Spinal cord (tissue), 4 donors: ENCODE measurements around the gene PRLH. TPM values are rescaled to one million over a fixed set of nuclear protein-coding genes. Genes with fewer than 3 reads are reported as not detected.

Experiments
- polyA plus RNA-seq, 2 donors: library from polyadenylated mRNA; unstranded; fragments of 120-200 nt; gene quantifications; one replicate each; pipeline ENCODE4 v1.2.1, GENCODE V29; 2013; ENCODE audit not compliant: insufficient read length in 2 of 2
- small RNA-seq: library from RNA; depleted of rRNA; stranded (forward); fragments of <200 nt; gene quantifications from one replicate; pipeline ENCODE3, GENCODE V24; 2014; ENCODE audit warnings: low replicate concordance
- total RNA-seq, 2 donors: library from RNA; depleted of rRNA in 1 of 2; stranded (reverse); fragments of 120-200 nt in 1 of 2; fragments of >200 nt in 1 of 2; gene quantifications; one replicate each; pipeline versions ENCODE4 v1.2.3 to v1.2.4, GENCODE V29; 2013 to 2014

The PRLH gene
- total and polyA plus RNA-seq, 4 donors = not detected

Small RNA genes within 50 kb of the gene (small RNA-seq; reads per million reads assigned to genes)
- gene RNU6-1140P = 0.08 reads per million

Other genes starting within 250 kb of the PRLH start
- 100 to 1,000 TPM; 245 to 429 TPM for gene COL6A3, start 152.4 kb upstream of the PRLH start, total RNA-seq
- gene COL6A3, start 152.4 kb upstream of the PRLH start, polyA plus RNA-seq = 10 to 100 TPM; 41.3 to 88.4 TPM
- 10 to 100 TPM in 1 of 2 donors, 1 to 10 TPM in 1; 5.2 to 29.3 TPM for gene MLPH, start 79.3 kb upstream of the PRLH start, total RNA-seq
- 10 to 100 TPM in 1 of 2 donors, under 1 TPM in 1; 0.62 to 13.6 TPM for gene MLPH, start 79.3 kb upstream of the PRLH start, polyA plus RNA-seq
- 1 to 10 TPM; 1.1 to 4.2 TPM for gene RAB17, start 24.2 kb downstream of the PRLH start, total RNA-seq
- 1 to 10 TPM in 1 of 2 donors, under 1 TPM in 1; 0.38 to 2.7 TPM for gene RAB17, start 24.2 kb downstream of the PRLH start, polyA plus RNA-seq
- 10 to 100 TPM; 36.5 to 55.2 TPM for gene LRRFIP1, start 61.0 kb downstream of the PRLH start, total RNA-seq
- 10 to 100 TPM; 55.3 to 56.1 TPM for gene LRRFIP1, start 61.0 kb downstream of the PRLH start, polyA plus RNA-seq
- 1 to 10 TPM; 1.1 to 1.5 TPM for gene RBM44, start 232.2 kb downstream of the PRLH start, total RNA-seq
- gene RBM44, start 232.2 kb downstream of the PRLH start, polyA plus RNA-seq = under 1 TPM; 0.59 to 0.65 TPM